Measurements from ENCODE around the gene UGT1A4.

The UGT1A4 gene

GRCh38 chr2:233801357-233802131, 83.0 kb downstream of the UGT1A4 start:
- TF ChIP-seq CTCF (IDR thresholded peaks at IDR 0.05; ENCODE audit: low read depth, low read length) = no peak
- Histone ChIP-seq H3K9me3 (ENCODE audit: severe bottlenecking) (peaks cover 4% of the 10 kb centered on the region), H3K27me3 (ENCODE audit: insufficient read depth, low read depth, severe bottlenecking) (no peaks in the 10 kb centered on the region)

GRCh38 chr2:233802132-233802815, 83.7 kb downstream of the UGT1A4 start:
- no peaks in the 10 kb centered on the region for H3K27me3 ChIP-seq (ENCODE audit: insufficient read depth, low read depth, severe bottlenecking)
- no peak overlapping the region for H3K27ac ChIP-seq
- H3K4me3 ChIP-seq (ENCODE audit: low read depth, low read length) = no peak overlapping the region
- no peaks in the 10 kb centered on the region for H3K36me3 ChIP-seq
- TF ChIP-seq CTCF (IDR thresholded peaks at IDR 0.05; ENCODE audit: low read depth, low read length) = no peak
- DNase-seq = no peak
- H3K9me3 ChIP-seq (ENCODE audit: severe bottlenecking) = peaks cover 4% of the 10 kb centered on the region

More at GRCh38 chr2:233801357-233802131, 83.0 kb downstream of the UGT1A4 start:
- Histone ChIP-seq H3K4me3 (ENCODE audit: low read depth, low read length) (no peak overlapping the region), H3K36me3 (no peaks in the 10 kb centered on the region), H3K27ac (no peak overlapping the region)
- peak; percentile 3 for DNase-seq

- H3K27ac ChIP-seq = no peak overlapping the region
- H3K4me3 ChIP-seq (ENCODE audit: low read depth, low read length) = no peak overlapping the region
- H3K9me3 ChIP-seq (ENCODE audit: severe bottlenecking) = peaks cover 4% of the 10 kb centered on the region
- no peaks in the 10 kb centered on the region for H3K27me3 ChIP-seq (ENCODE audit: insufficient read depth, low read depth, severe bottlenecking)
- no peak for TF ChIP-seq CTCF (IDR thresholded peaks at IDR 0.05; ENCODE audit: low read depth, low read length)
- DNase-seq = no peak
- no peaks in the 10 kb centered on the region for H3K36me3 ChIP-seq
Measured at GRCh38 chr2:233803292-233803911, 84.9 kb downstream of the UGT1A4 start.

- TF ChIP-seq CTCF (IDR thresholded peaks at IDR 0.05; ENCODE audit: low read depth, low read length) = no peak
Measured at GRCh38 chr2:233803994-233804393, 85.5 kb downstream of the UGT1A4 start.

GRCh38 chr2:233807215-233807865, 88.8 kb downstream of the UGT1A4 start:
- DNase-seq = peak; percentile 7
- no peaks in the 10 kb centered on the region for H3K27me3 ChIP-seq (ENCODE audit: insufficient read depth, low read depth, severe bottlenecking)
- TF ChIP-seq CTCF (IDR thresholded peaks at IDR 0.05; ENCODE audit: low read depth, low read length) = no peak

More at GRCh38 chr2:233803994-233804393, 85.5 kb downstream of the UGT1A4 start:
- Histone ChIP-seq H3K27ac (no peak overlapping the region), H3K36me3 (no peaks in the 10 kb centered on the region), H3K27me3 (ENCODE audit: insufficient read depth, low read depth, severe bottlenecking) (no peaks in the 10 kb centered on the region), H3K4me3 (ENCODE audit: low read depth, low read length) (no peak overlapping the region), H3K9me3 (ENCODE audit: severe bottlenecking) (peaks cover 4% of the 10 kb centered on the region)
- no peak for DNase-seq

More at GRCh38 chr2:233807215-233807865, 88.8 kb downstream of the UGT1A4 start:
- no peak overlapping the region for H3K4me3 ChIP-seq (ENCODE audit: low read depth, low read length)
- H3K36me3 ChIP-seq = no peaks in the 10 kb centered on the region
- no peak overlapping the region for H3K27ac ChIP-seq
- no peaks in the 10 kb centered on the region for H3K9me3 ChIP-seq (ENCODE audit: severe bottlenecking)

Measured in WERI-Rb-1 (cell line).